HepG2 (cell line): ENCODE results near the gene NFATC1. TPM values are rescaled to one million over a fixed set of nuclear protein-coding genes. Genes with fewer than 3 reads are reported as not detected.

Experiments used
- ATAC-seq: fragments of 200-7000 bp; cut with Tn5 transposase; 3 replicates; pipeline ENCODE4 v1.9.1; 2020; ENCODE audit warnings: mild to moderate bottlenecking, moderate library complexity
- BruUV-seq: library from RNA; stranded (reverse); fragments of 400-500 nt; replicated peaks from 2 replicates; lab custom pipeline; 2021; lab: Mats Ljungman, UMichigan
- CTCF ChIA-PET: fragments of 300-600 bp; formaldehyde crosslinking; extraction: SDS; loops from one replicate; lab custom pipeline; 2021; ENCODE audit warnings: low total read pairs, inconsistent platforms, low intra/inter-chr PET ratio; lab: Yijun Ruan, JAX
- POLR2A ChIA-PET: fragments of 350-600 bp; sonication (Branson Sonifier 250); formaldehyde crosslinking; loops from one replicate; lab custom pipeline; 2020; ENCODE audit warnings: antibody characterized with exemption, inconsistent platforms; lab: Yijun Ruan, JAX
- DNase-seq: peaks from one replicate; pipeline ENCODE4 v3.0.0-alpha.2; 2015; ENCODE audit warnings: low spot score
- FAIRE-seq: peaks from 3 replicates; lab custom pipeline; 2011; peaks lifted over from hg19 to GRCh38; lab: Jason Lieb, UNC
- H2AFZ ChIP-seq: one replicate; pipeline ENCODE4 v1.6.1; 2011; ENCODE audit warnings: low read length, inconsistent platforms
- H3K27ac ChIP-seq: fragments of 300-600 bp; 3 replicates; pipeline ENCODE4 v1.8.0; 2011; ENCODE audit warnings: mixed run types, mild to moderate bottlenecking, mixed read lengths, low read length, inconsistent platforms; ENCODE audit not compliant: insufficient read depth; ENCODE audit errors: extremely low read length
- H3K27me3 ChIP-seq, 2 experiments: fragments of 200-600 bp in 1 of 2; 2 replicates in 1 of 2; 3 replicates in 1 of 2; pipeline versions ENCODE4 v1.6.0 to v1.8.0; 2011; ENCODE audit warnings: low read length in 2 of 2, mild to moderate bottlenecking in 2 of 2, moderate library complexity in 2 of 2, inconsistent platforms in 1 of 2; ENCODE audit not compliant: insufficient read depth in 2 of 2, control insufficient read depth in 1 of 2
- H3K36me3 ChIP-seq, 2 experiments: fragments of 200-600 bp in 1 of 2; replicated peaks in 1 of 2; 2 replicates in 1 of 2; 3 replicates in 1 of 2; pipeline versions ENCODE4 v1.5.1 to v1.8.0; 2011; ENCODE audit warnings: low read length in 2 of 2, inconsistent platforms in 1 of 2; ENCODE audit not compliant: insufficient read depth in 2 of 2, control insufficient read depth in 1 of 2
- H3K4me1 ChIP-seq: 2 replicates; pipeline ENCODE4 v1.5.1; 2012; ENCODE audit warnings: low read length, inconsistent platforms; ENCODE audit not compliant: insufficient read depth
- H3K4me2 ChIP-seq: 2 replicates; pipeline ENCODE4 v1.6.0; 2011; ENCODE audit warnings: low read depth, low read length, inconsistent platforms
- H3K4me3 ChIP-seq, 3 experiments: fragments of 200-600 bp in 1 of 3; sonication (generic), shearing (Covaris generic) in 1 of 3; replicated peaks in 1 of 3; 2 replicates each; pipeline ENCODE4 v1.5.1; 2011 to 2016; ENCODE audit warnings: low read length in 3 of 3, inconsistent platforms in 2 of 3, low read depth in 2 of 3, mild to moderate bottlenecking in 2 of 3, control low read depth in 1 of 3, mixed read lengths in 1 of 3; ENCODE audit not compliant: insufficient read depth in 1 of 3
- H3K79me2 ChIP-seq: one replicate; pipeline ENCODE4 v1.6.1; 2011; ENCODE audit warnings: low read length, inconsistent platforms; ENCODE audit not compliant: insufficient read depth
- H3K9ac ChIP-seq: 2 replicates; pipeline ENCODE4 v1.6.0; 2011; ENCODE audit warnings: mild to moderate bottlenecking, low read depth, low read length, inconsistent platforms; ENCODE audit not compliant: insufficient read depth
- H3K9me3 ChIP-seq: 2 replicates; pipeline ENCODE4 v1.5.1; 2012; ENCODE audit warnings: mild to moderate bottlenecking, low read length
- H4K20me1 ChIP-seq: 2 replicates; pipeline ENCODE4 v1.6.0; 2011; ENCODE audit warnings: inconsistent platforms, mild to moderate bottlenecking, low read length, moderate library complexity; ENCODE audit not compliant: insufficient read depth
- CREB1 ChIP-seq, 2 experiments: fragments of 450-650 bp in 1 of 2; IDR thresholded peaks; 2 replicates each; pipeline ENCODE4 v1.6.1; 2016 to 2017; ENCODE audit warnings: control low read depth in 1 of 2, mild to moderate bottlenecking in 1 of 2, missing compliant biosample characterization in 1 of 2, missing genetic modification characterization in 1 of 2
- MAF1 ChIP-seq: sonication (generic); formaldehyde crosslinking; IDR thresholded peaks from 2 replicates; pipeline ENCODE4 v1.5.0; 2020; ENCODE audit warnings: missing genetic modification reagents, borderline replicate concordance
- MAZ ChIP-seq, 2 experiments: sonication (generic) in 1 of 2; formaldehyde crosslinking in 1 of 2; IDR thresholded peaks; 2 replicates each; pipeline versions ENCODE4 v1.5.0 to v1.6.1; 2012 to 2020; ENCODE audit warnings: low read depth in 2 of 2, mild to moderate bottlenecking in 2 of 2, borderline replicate concordance in 1 of 2, improper control_type of control experiment in 1 of 2, low read length in 1 of 2, missing genetic modification reagents in 1 of 2, moderate library complexity in 1 of 2
- NFRKB ChIP-seq: fragments of 450-650 bp; IDR thresholded peaks from 2 replicates; pipeline ENCODE4 v1.6.1; 2017
- PHF21A ChIP-seq: sonication (generic); formaldehyde crosslinking; IDR thresholded peaks from 2 replicates; pipeline ENCODE4 v1.5.0; 2020; ENCODE audit warnings: mild to moderate bottlenecking, missing genetic modification reagents
- RXRA ChIP-seq: sonication (generic); formaldehyde crosslinking; IDR thresholded peaks from 2 replicates; pipeline ENCODE4 v1.5.1; 2020; ENCODE audit warnings: missing genetic modification reagents
- SNRNP70 ChIP-seq: fragments of 200-400 bp; formaldehyde crosslinking; IDR thresholded peaks from 2 replicates; pipeline ENCODE4 v1.6.1; 2017; ENCODE audit warnings: mild to moderate bottlenecking, low read depth, low read length, moderate library complexity
- ZFY ChIP-seq: sonication (generic); formaldehyde crosslinking; IDR thresholded peaks from 2 replicates; pipeline ENCODE4 v1.4.0; 2020; ENCODE audit warnings: missing genetic modification reagents
- ZNF24 ChIP-seq: fragments of 450-650 bp; IDR thresholded peaks from 2 replicates; pipeline ENCODE4 v1.6.1; 2017; ENCODE audit warnings: antibody characterized with exemption, mild to moderate bottlenecking
- ZNF260 ChIP-seq: sonication (generic); formaldehyde crosslinking; IDR thresholded peaks from 2 replicates; pipeline ENCODE4 v1.4.0; 2020; ENCODE audit warnings: missing genetic modification reagents, low read depth, mild to moderate bottlenecking, borderline replicate concordance
- ZNF296 ChIP-seq: sonication (generic); formaldehyde crosslinking; conservative IDR thresholded peaks from 2 replicates; pipeline ENCODE4 v1.5.0; 2020; ENCODE audit warnings: mild to moderate bottlenecking, missing genetic modification reagents
- ZNF577 ChIP-seq: sonication (generic); formaldehyde crosslinking; IDR thresholded peaks from 2 replicates; pipeline ENCODE4 v1.4.0; 2020; ENCODE audit warnings: mild to moderate bottlenecking, low read depth, missing genetic modification reagents, borderline replicate concordance
- ZNF619 ChIP-seq: sonication (generic); formaldehyde crosslinking; IDR thresholded peaks from 2 replicates; pipeline ENCODE4 v1.4.0; 2020; ENCODE audit warnings: mild to moderate bottlenecking, missing genetic modification reagents
- WGBS: methylation state at CpG from one replicate; pipeline ENCODE4 v1.1.6; 2017; ENCODE audit warnings: low lambda C conversion rate; 5-methylcytosine and 5-hydroxymethylcytosine counted together
- in situ Hi-C: cut with HindIII; loops from 2 replicates; pipeline ENCODE4 v1.10.0; 2017; ENCODE audit warnings: low pct_unique_long_range_greater_than_20kb; ENCODE audit not compliant: extremely low pct_ligation_motif_present
- intact Hi-C: fragments of 100-400 bp; cut with micrococcal nuclease; formaldehyde crosslinking; loops from one replicate; pipeline ENCODE4 v1.10.0; 2022; ENCODE audit not compliant: unreplicated experiment
- polyA plus RNA-seq, 8 experiments: library from polyadenylated mRNA; depleted of rRNA in 3 of 8; stranded (reverse) in 7 of 8; unstranded in 1 of 8; fragments of >200 nt; fragmentation: Illumina TruSeq in 4 of 8; extraction: Trizol in 4 of 8; gene quantifications; 2 replicates each; pipeline versions ENCODE4 v1.2.1 to v1.2.3, GENCODE V29; 2011 to 2016; ENCODE audit warnings: low read depth in 4 of 8, missing spikeins in 1 of 8, mixed read lengths in 1 of 8; ENCODE audit not compliant: insufficient read depth in 1 of 8
- total RNA-seq, 5 experiments: library from RNA; depleted of rRNA; stranded (reverse); fragments of >200 nt; fragmentation: Illumina TruSeq; extraction: Trizol; gene quantifications; 2 replicates each; pipeline ENCODE4 v1.2.3, GENCODE V29; 2016; ENCODE audit warnings: low read depth in 1 of 5
- TF ChIP-seq, protein P1 (sequence below): sonication (generic); formaldehyde crosslinking; IDR thresholded peaks from 2 replicates; pipeline ENCODE4 v1.9.0; 2022; ENCODE audit warnings: missing genetic modification reagents, mild to moderate bottlenecking, borderline replicate concordance
- TF ChIP-seq, protein P2 (sequence below): sonication (generic); formaldehyde crosslinking; conservative IDR thresholded peaks from 2 replicates; pipeline ENCODE4 v1.4.0; 2020; ENCODE audit warnings: missing genetic modification reagents
- TF ChIP-seq, protein P3 (sequence below): sonication (generic); formaldehyde crosslinking; conservative IDR thresholded peaks from 2 replicates; pipeline ENCODE4 v1.4.0; 2020; ENCODE audit warnings: mild to moderate bottlenecking, missing genetic modification reagents, moderate library complexity
- TF ChIP-seq, protein P4 (sequence below): sonication (generic); formaldehyde crosslinking; IDR thresholded peaks from 2 replicates; pipeline ENCODE4 v1.4.0; 2020; ENCODE audit warnings: missing genetic modification reagents

Gene NFATC1
- total and polyA plus RNA-seq, 2 of the 13 experiments (the other 11 are each of a cell fraction or from before 2014, with no cell fraction given), result not detected

DNA sequence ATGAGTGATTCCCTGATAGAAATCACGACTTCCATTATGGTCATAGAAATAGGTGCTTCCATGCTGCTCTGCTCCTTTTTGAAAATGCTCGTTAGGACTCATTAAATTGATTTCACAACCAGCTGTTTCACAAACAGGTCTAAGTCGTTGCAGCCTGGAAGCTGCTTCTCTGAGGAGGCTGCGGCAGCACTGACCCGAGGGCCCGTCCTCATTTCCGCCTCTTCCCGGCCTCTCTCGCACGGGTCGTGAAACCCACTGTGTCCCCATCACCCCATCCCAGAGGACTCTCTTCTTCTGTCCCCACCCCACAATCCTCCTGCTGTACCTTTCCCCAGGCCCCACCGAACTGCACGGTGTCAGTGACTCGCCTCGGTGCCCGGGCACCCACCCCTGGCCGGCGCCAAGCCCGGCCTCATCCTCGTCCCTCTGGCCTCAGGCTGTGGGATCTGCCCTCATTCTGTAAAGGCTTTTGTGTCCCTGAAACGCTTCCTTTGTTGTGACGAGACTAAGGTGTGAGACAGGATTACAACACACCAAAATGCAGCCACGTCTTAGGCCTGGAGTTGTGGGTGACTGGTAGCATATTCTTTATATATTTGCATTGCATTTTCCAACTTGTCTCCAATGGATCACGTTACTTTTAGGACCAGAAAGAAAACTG lies 171.2 kb downstream of the NFATC1 start:
- H3K79me2 ChIP-seq, result no peaks in the 10 kb centered on the region
- CTCF ChIA-PET, result no interaction called here
- FAIRE-seq (no peak), ATAC-seq (no peak), DNase-seq (no peak)
- in situ Hi-C loops, result no loop called here
- H3K36me3 ChIP-seq, result no peaks in the 10 kb centered on the region
- no peaks in the 10 kb centered on the region for H4K20me1 ChIP-seq
- no peak overlapping the region for H3K27ac ChIP-seq
- H3K9me3 ChIP-seq, result no peaks in the 10 kb centered on the region
- 60% methylated on average over 24 of the region's 24 CpGs for WGBS
- POLR2A ChIA-PET, result no interaction called here
- intact Hi-C loops, result no loop called here
- no TSS peak for BruUV-seq
- no peak overlapping the region for H3K4me2 ChIP-seq
- no peak overlapping the region for H3K4me3 ChIP-seq
- H3K9ac ChIP-seq, result no peak overlapping the region
- H2AFZ ChIP-seq, result no peak overlapping the region
- TF ChIP-seq NFRKB, result no peak
- no peak for TF ChIP-seq ZNF619
- TF ChIP-seq MAZ (IDR thresholded peaks at IDR 0.05; ENCODE audit: borderline replicate concordance, low read depth, low read length), result no peak
- no peak for TF ChIP-seq MAZ (CRISPR knock-in tag; IDR thresholded peaks at IDR 0.05; ENCODE audit: low read depth)
- TF ChIP-seq, protein P1, sequence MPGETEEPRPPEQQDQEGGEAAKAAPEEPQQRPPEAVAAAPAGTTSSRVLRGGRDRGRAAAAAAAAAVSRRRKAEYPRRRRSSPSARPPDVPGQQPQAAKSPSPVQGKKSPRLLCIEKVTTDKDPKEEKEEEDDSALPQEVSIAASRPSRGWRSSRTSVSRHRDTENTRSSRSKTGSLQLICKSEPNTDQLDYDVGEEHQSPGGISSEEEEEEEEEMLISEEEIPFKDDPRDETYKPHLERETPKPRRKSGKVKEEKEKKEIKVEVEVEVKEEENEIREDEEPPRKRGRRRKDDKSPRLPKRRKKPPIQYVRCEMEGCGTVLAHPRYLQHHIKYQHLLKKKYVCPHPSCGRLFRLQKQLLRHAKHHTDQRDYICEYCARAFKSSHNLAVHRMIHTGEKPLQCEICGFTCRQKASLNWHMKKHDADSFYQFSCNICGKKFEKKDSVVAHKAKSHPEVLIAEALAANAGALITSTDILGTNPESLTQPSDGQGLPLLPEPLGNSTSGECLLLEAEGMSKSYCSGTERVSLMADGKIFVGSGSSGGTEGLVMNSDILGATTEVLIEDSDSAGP (CRISPR knock-in tag), result no peak
- TF ChIP-seq ZNF296 (CRISPR knock-in tag), result no peak
- TF ChIP-seq, protein P2, sequence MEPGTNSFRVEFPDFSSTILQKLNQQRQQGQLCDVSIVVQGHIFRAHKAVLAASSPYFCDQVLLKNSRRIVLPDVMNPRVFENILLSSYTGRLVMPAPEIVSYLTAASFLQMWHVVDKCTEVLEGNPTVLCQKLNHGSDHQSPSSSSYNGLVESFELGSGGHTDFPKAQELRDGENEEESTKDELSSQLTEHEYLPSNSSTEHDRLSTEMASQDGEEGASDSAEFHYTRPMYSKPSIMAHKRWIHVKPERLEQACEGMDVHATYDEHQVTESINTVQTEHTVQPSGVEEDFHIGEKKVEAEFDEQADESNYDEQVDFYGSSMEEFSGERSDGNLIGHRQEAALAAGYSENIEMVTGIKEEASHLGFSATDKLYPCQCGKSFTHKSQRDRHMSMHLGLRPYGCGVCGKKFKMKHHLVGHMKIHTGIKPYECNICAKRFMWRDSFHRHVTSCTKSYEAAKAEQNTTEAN (CRISPR knock-in tag), result no peak
- TF ChIP-seq MAF1 (CRISPR knock-in tag), result no peak
- no peak for TF ChIP-seq CREB1 (IDR thresholded peaks at IDR 0.05)
- no peak for TF ChIP-seq CREB1 (CRISPR knock-in tag; IDR thresholded peaks at IDR 0.05)
- no peak for TF ChIP-seq ZNF260
- no peak for TF ChIP-seq ZNF24
- no peak for TF ChIP-seq ZFY (CRISPR knock-in tag)
- TF ChIP-seq ZNF577 (CRISPR knock-in tag), result no peak
- no peak for TF ChIP-seq PHF21A (CRISPR knock-in tag)
- TF ChIP-seq, protein P3, sequence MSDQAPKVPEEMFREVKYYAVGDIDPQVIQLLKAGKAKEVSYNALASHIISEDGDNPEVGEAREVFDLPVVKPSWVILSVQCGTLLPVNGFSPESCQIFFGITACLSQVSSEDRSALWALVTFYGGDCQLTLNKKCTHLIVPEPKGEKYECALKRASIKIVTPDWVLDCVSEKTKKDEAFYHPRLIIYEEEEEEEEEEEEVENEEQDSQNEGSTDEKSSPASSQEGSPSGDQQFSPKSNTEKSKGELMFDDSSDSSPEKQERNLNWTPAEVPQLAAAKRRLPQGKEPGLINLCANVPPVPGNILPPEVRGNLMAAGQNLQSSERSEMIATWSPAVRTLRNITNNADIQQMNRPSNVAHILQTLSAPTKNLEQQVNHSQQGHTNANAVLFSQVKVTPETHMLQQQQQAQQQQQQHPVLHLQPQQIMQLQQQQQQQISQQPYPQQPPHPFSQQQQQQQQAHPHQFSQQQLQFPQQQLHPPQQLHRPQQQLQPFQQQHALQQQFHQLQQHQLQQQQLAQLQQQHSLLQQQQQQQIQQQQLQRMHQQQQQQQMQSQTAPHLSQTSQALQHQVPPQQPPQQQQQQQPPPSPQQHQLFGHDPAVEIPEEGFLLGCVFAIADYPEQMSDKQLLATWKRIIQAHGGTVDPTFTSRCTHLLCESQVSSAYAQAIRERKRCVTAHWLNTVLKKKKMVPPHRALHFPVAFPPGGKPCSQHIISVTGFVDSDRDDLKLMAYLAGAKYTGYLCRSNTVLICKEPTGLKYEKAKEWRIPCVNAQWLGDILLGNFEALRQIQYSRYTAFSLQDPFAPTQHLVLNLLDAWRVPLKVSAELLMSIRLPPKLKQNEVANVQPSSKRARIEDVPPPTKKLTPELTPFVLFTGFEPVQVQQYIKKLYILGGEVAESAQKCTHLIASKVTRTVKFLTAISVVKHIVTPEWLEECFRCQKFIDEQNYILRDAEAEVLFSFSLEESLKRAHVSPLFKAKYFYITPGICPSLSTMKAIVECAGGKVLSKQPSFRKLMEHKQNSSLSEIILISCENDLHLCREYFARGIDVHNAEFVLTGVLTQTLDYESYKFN (CRISPR knock-in tag), result no peak
- no peak for TF ChIP-seq RXRA
- TF ChIP-seq SNRNP70, result no peak
- TF ChIP-seq, protein P4, sequence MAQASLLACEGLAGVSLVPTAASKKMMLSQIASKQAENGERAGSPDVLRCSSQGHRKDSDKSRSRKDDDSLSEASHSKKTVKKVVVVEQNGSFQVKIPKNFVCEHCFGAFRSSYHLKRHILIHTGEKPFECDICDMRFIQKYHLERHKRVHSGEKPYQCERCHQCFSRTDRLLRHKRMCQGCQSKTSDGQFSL (CRISPR knock-in tag), result no peak
- TF ChIP-seq, all 625 proteins: peak for 0
- Histone ChIP-seq H3K4me1 (no peaks in the 10 kb centered on the region), H3K27me3 (peaks cover 4 to 30% of the 10 kb centered on the region in 2 experiments; a peak in 3 of 5 replicates)
